ENCODE data around the gene KRTAP10-6.

DNA sequence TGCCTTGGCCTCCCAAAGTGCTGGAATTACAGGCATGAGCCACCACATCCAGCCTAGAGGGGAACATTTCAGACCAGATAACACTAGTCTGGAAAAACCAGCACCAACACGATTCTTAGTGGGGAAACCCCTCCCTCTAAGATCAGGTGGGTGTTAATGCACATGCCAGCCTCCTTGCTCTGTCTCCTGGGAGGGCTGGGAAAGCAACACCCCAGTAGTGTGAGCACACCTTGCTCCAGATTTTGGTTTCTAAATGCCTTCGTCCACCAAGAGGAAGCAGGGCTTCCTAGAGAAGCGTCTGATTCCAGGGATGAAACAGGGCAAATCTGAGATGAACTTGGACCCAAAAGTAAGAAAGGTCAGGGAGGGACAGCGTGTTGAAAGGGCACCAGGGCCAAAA lies 21.0 kb downstream of the KRTAP10-6 start:
- TF ChIP-seq, protein P1, sequence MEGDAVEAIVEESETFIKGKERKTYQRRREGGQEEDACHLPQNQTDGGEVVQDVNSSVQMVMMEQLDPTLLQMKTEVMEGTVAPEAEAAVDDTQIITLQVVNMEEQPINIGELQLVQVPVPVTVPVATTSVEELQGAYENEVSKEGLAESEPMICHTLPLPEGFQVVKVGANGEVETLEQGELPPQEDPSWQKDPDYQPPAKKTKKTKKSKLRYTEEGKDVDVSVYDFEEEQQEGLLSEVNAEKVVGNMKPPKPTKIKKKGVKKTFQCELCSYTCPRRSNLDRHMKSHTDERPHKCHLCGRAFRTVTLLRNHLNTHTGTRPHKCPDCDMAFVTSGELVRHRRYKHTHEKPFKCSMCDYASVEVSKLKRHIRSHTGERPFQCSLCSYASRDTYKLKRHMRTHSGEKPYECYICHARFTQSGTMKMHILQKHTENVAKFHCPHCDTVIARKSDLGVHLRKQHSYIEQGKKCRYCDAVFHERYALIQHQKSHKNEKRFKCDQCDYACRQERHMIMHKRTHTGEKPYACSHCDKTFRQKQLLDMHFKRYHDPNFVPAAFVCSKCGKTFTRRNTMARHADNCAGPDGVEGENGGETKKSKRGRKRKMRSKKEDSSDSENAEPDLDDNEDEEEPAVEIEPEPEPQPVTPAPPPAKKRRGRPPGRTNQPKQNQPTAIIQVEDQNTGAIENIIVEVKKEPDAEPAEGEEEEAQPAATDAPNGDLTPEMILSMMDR (IDR thresholded peaks at IDR 0.05; ENCODE audit: poor library complexity): no peak
- TF ChIP-seq EZH2 (IDR thresholded peaks at IDR 0.05; ENCODE audit: borderline replicate concordance) (no peak), EZH2phosphoT487 (IDR thresholded peaks at IDR 0.05; ENCODE audit: low read depth, severe bottlenecking, unreplicated experiment) (no peak)
